Aorta (tissue), 5 donors: ENCODE measurements around the gene MADCAM1. TPM values are rescaled to one million over a fixed set of nuclear protein-coding genes. Genes with fewer than 3 reads are reported as not detected.

Experiments used
- ATAC-seq: fragments of 200-7000 bp; cut with Tn5 transposase; one replicate; pipeline ENCODE4 v1.9.1; 2022; ENCODE audit warnings: moderate library complexity; ENCODE audit not compliant: low FRiP score
- DNase-seq, 2 donors: peaks; one replicate each; pipeline ENCODE4 v3.0.0-alpha.2; 2020
- H3K27ac ChIP-seq, 2 donors: one replicate each; pipeline ENCODE4 v1.5.1; 2013; ENCODE audit warnings: low read length in 2 of 2, mild to moderate bottlenecking in 2 of 2, moderate library complexity in 2 of 2, control low read depth in 1 of 2, inconsistent platforms in 1 of 2, low read depth in 1 of 2
- H3K27me3 ChIP-seq, 2 donors: one replicate each; pipeline ENCODE4 v1.6.1; 2013; ENCODE audit warnings: control low read depth in 1 of 2, low read length in 1 of 2, mild to moderate bottlenecking in 1 of 2, moderate library complexity in 1 of 2; ENCODE audit not compliant: insufficient read depth in 2 of 2, control insufficient read depth in 1 of 2
- H3K36me3 ChIP-seq, 2 donors: one replicate each; pipeline ENCODE4 v1.6.1; 2013; ENCODE audit warnings: control low read depth in 1 of 2, low read length in 1 of 2, mild to moderate bottlenecking in 1 of 2; ENCODE audit not compliant: insufficient read depth in 2 of 2, control insufficient read depth in 1 of 2
- H3K4me1 ChIP-seq, 2 donors: one replicate each; pipeline ENCODE4 v1.6.1; 2013; ENCODE audit warnings: low read length in 2 of 2, control low read depth in 1 of 2, mild to moderate bottlenecking in 1 of 2, moderate library complexity in 1 of 2; ENCODE audit not compliant: insufficient read depth in 2 of 2, control insufficient read depth in 1 of 2
- H3K4me3 ChIP-seq, 2 donors: one replicate each; pipeline ENCODE4 v1.5.1; 2013; ENCODE audit warnings: low read length in 2 of 2, control low read depth in 1 of 2, mild to moderate bottlenecking in 1 of 2
- H3K9me3 ChIP-seq: one replicate; pipeline ENCODE4 v1.6.1; 2013; ENCODE audit warnings: mild to moderate bottlenecking, low read length; ENCODE audit not compliant: control insufficient read depth
- WGBS, 2 donors: extraction: QIAGEN DNeasy Blood & Tissue Kit; methylation state at CpG; one replicate each; pipeline ENCODE4 v1.1.7; 2013; 5-methylcytosine and 5-hydroxymethylcytosine counted together
- intact Hi-C, 2 donors: fragments of 100-400 bp; cut with DNase I; formaldehyde crosslinking; loops; one replicate each; pipeline versions ENCODE4 v1.14.2 to v1.15.0; 2022
- polyA plus RNA-seq, 2 donors: library from polyadenylated mRNA; stranded (reverse); fragments of 200-250 nt; gene quantifications; one replicate each; pipeline ENCODE4 v1.2.3, GENCODE V29; 2013
- total RNA-seq, 2 donors: library from RNA; stranded (reverse); fragmentation: NEBNext Ultra II Directional; extraction: Animal tissue kit (Norgen Biotek cat#: 25700); gene quantifications; one replicate each; pipeline ENCODE4 v1.2.1, GENCODE V29; 2021
- donor health status: healthy with polysubstance abuse.
- donor health status: Bipolar disorder and iron deficiency.
- donor health status: DM: no; HTN: no; CAD: no.
- donor health status: DM: no; HTN: no; CAD: no.
- donor health status: DM: yes; HTN: yes; CAD: no.

MADCAM1 gene
- total and polyA plus RNA-seq, 4 donors, result 0.50 to 1.4 (median 0.63) TPM; not detected in 1

GRCh38 chr19:510606-511100 lies 14.4 kb downstream of the MADCAM1 start:
- Histone ChIP-seq H3K27me3 (no peaks in the 10 kb centered on the region), H3K4me1 (no peaks in the 10 kb centered on the region), H3K36me3 (no peaks in the 10 kb centered on the region), H3K4me3 (no peak overlapping the region), H3K27ac (no peak overlapping the region), H3K9me3 (no peaks in the 10 kb centered on the region)
- peak; percentile 84 to 93 for DNase-seq
- no peak for ATAC-seq
- 33 to 34% methylated on average over 21 of the region's 21 CpGs for WGBS, 2 donors
- intact Hi-C loops, result no loop called here

DNA sequence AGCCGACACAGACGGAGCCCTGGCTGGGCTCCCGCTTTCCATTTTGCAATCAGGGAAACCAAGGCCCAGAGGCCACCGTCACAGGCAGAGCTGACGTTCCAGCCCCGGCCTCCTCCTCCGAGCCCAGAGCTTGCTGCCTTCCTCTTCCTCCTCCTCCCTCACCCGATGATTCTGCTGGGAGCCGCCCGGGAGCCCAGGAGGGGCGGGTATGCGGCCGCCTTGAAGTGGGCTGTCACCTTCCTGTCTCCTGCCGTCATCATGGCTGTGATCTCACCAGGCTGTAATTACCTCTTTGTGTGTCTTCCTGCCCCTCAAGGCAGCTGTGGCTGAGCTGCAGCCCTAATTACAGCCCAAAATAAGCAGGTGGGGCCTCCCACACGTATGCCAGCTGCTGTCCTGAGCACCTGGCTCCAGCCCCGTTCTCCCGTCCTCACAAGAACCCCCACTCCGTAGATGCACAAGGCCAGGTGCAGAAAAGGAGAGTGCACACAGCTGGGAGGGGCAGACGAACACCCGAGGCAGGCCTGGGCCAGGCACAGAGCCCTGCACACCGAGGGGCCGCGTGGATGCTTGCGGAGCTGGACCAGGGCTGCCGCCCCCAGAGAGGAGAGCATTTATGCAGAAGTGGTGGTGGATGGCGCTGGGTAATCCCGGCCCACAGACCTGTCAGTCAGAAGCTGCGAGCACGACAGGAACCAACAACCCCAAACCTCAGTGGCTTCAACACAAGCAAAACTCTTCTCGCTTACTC lies 15.0 kb downstream of the MADCAM1 start:
- WGBS, 2 donors, result 72 to 81% methylated on average over 30 of the region's 30 CpGs
- no peaks in the 10 kb centered on the region for H3K27me3 ChIP-seq
- DNase-seq, result peak; percentile 60 to 80
- H3K27ac ChIP-seq, result no peak overlapping the region
- H3K9me3 ChIP-seq, result no peaks in the 10 kb centered on the region
- H3K36me3 ChIP-seq, result no peaks in the 10 kb centered on the region
- no peaks in the 10 kb centered on the region for H3K4me1 ChIP-seq
- no peak for ATAC-seq
- intact Hi-C loops, result no loop called here
- H3K4me3 ChIP-seq, result no peak overlapping the region

- DNase-seq (peak in 1 of 2 donors; percentile 53), ATAC-seq (no peak)
- no peaks in the 10 kb centered on the region for H3K36me3 ChIP-seq
- WGBS, 2 donors, result 44 to 49% methylated on average over 53 to 62 of the region's 62 CpGs
- no peaks in the 10 kb centered on the region for H3K27me3 ChIP-seq
- H3K4me1 ChIP-seq, result no peaks in the 10 kb centered on the region
- H3K4me3 ChIP-seq, result no peak overlapping the region
- intact Hi-C loops, result no loop called here
- H3K9me3 ChIP-seq, result no peaks in the 10 kb centered on the region
- H3K27ac ChIP-seq, result no peak overlapping the region
Observed at GRCh38 chr19:512547-513365, 16.5 kb downstream of the MADCAM1 start.

DNA sequence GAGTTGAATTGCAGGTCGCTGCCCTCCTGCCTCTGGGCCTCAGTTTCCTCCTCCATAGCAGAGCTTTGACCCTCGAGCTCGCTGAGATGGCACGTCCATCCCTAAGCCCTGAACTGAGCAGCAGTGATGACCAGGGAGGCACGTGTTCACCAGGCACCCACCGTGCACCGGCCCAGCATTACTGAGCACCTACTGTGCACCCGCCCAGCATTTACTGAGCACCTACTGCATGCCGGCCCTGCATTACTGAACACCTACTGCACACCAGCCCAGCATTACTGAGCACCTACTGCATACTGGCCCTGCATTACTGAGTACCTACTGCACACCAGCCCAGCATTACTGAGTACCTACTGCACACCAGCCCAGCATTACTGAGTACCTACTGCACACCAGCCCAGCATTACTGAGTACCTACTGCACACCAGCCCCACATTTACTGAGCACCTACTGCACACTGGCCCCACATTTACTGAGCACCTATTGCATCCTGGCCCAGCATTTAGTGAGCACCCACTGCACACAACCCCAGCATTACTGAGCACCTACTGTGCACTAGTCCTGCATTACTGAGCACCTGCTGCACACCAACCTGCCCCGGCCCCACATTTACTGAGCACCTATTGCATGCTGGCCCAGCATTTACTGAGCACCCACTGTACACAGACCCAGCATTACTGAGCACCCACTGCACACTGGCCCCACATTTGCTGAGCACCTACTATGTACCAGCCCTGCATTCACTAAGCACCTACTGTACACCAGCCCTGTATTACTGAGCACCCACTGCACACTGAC lies 17.3 kb downstream of the MADCAM1 start:
- ATAC-seq, result no peak
- no peaks in the 10 kb centered on the region for H3K9me3 ChIP-seq
- no peaks in the 10 kb centered on the region for H3K4me1 ChIP-seq
- 78 to 83% methylated on average over 10 of the region's 10 CpGs for WGBS, 2 donors
- intact Hi-C loops, result no loop called here
- no peak overlapping the region for H3K4me3 ChIP-seq
- H3K36me3 ChIP-seq, result no peaks in the 10 kb centered on the region
- no peak for DNase-seq
- H3K27ac ChIP-seq, result no peak overlapping the region
- H3K27me3 ChIP-seq, result no peaks in the 10 kb centered on the region

DNA sequence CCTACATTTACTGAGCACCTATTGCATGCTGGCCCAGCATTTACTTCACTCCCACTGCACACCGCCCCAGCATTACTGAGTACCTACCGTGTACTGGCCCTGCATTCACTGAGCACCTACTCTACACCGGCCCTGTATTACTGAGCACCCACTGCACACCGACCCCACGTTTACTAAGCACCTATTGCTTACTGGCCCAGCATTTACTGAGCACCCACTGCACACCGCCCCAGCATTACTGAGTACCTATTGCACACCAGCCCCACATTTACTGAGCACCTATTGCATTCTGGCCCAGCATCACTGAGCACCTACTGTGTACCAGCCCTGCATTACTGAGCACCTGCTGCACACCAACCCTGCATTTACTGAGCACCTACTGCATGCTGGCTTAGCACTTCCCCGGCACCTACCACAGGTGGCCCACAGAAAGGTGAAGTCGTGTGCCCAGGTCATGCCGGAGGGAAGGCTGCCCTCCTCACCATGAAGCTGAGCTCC lies 17.9 kb downstream of the MADCAM1 start:
- Histone ChIP-seq H3K4me3 (no peak overlapping the region), H3K27me3 (no peaks in the 10 kb centered on the region), H3K27ac (no peak overlapping the region), H3K9me3 (no peaks in the 10 kb centered on the region), H3K36me3 (no peaks in the 10 kb centered on the region), H3K4me1 (no peaks in the 10 kb centered on the region)
- no peak for DNase-seq
- no peak for ATAC-seq
- intact Hi-C loops, result no loop called here
- 96% methylated on average over 9 of the region's 9 CpGs for WGBS, 2 donors

- Histone ChIP-seq H3K9me3 (no peaks in the 10 kb centered on the region), H3K4me1 (no peaks in the 10 kb centered on the region), H3K4me3 (no peak overlapping the region), H3K27me3 (no peaks in the 10 kb centered on the region), H3K27ac (no peak overlapping the region), H3K36me3 (no peaks in the 10 kb centered on the region)
- 78% methylated on average over 9 to 10 of the region's 10 CpGs for WGBS, 2 donors
- intact Hi-C loops, result no loop called here
- DNase-seq, result no peak
- ATAC-seq, result peak; percentile 34
Observed at GRCh38 chr19:517721-518597, 21.7 kb downstream of the MADCAM1 start.

GRCh38 chr19:518598-519231 lies 22.4 kb downstream of the MADCAM1 start:
- Histone ChIP-seq H3K4me1 (no peaks in the 10 kb centered on the region), H3K9me3 (no peaks in the 10 kb centered on the region), H3K27ac (no peak overlapping the region), H3K4me3 (no peak overlapping the region), H3K27me3 (no peaks in the 10 kb centered on the region), H3K36me3 (no peaks in the 10 kb centered on the region)
- intact Hi-C loops, result no loop called here
- DNase-seq (no peak), ATAC-seq (no peak)
- WGBS, 2 donors, result 74 to 81% methylated on average over 54 to 58 of the region's 58 CpGs
